HL-60 (cell line): ENCODE data around the gene CXorf49B.
"Not testable (repeated sequence)": the region's sequence is repeated elsewhere in the genome, so short reads cannot be mapped to it uniquely, and the experiment has no call there.

Source experiments
- CTCF ChIP-seq: IDR thresholded peaks from one replicate; pipeline ENCODE4 v1.5.1; 2011; ENCODE audit warnings: low read length, control low read depth, inconsistent platforms; ENCODE audit not compliant: insufficient read depth
- GABPA ChIP-seq: IDR thresholded peaks from 2 replicates; pipeline ENCODE4 v1.6.1; 2012; ENCODE audit warnings: low read depth
- POLR2AphosphoS5 ChIP-seq: IDR thresholded peaks from 2 replicates; pipeline ENCODE4 v1.6.1; 2012; ENCODE audit warnings: low read depth
- REST ChIP-seq: IDR thresholded peaks from 2 replicates; pipeline ENCODE4 v1.6.1; 2012; ENCODE audit warnings: low read depth; ENCODE audit not compliant: insufficient replicate concordance
- SPI1 ChIP-seq: IDR thresholded peaks from 2 replicates; pipeline ENCODE4 v1.6.1; 2012; ENCODE audit warnings: low read depth, mild to moderate bottlenecking, borderline replicate concordance

DNA sequence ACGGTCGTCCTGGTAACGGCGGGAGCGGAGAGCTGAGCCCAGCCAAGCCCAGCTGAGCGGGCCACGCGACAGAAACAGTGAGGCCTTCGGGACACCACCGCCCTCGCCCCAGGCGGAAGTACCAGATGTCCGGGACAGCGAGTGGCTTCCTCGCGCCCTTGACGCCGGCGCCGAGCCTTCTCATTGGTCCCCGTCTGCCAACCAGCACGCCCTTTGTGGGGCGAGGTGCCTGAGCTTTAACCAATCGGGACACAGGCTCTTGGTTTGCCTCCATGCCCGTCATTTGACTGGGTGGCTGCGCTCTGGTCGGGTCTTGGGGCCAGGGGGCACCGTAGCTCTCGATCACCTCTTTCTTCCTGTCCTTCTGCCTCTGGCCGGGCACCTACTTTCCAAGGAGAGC, 45.0 kb upstream of the CXorf49B start, which contains the start of gene CXorf49:
- TF ChIP-seq CTCF, POLR2AphosphoS5, GABPA, REST, SPI1: not testable (repeated sequence)
